K562 (cell line): Measurements from ENCODE around the gene ZBTB39. TPM values are rescaled to one million over a fixed set of nuclear protein-coding genes. Genes with fewer than 3 reads are reported as not detected.

ENCODE experiments used
- ARID1B ChIP-seq: fragments of 450-650 bp; IDR thresholded peaks from 2 replicates; pipeline ENCODE4 v1.6.1; 2016; ENCODE audit warnings: antibody characterized with exemption, mild to moderate bottlenecking, inconsistent platforms
- ATF6 ChIP-seq: sonication (generic); formaldehyde crosslinking; IDR thresholded peaks from 2 replicates; pipeline ENCODE4 v1.4.0; 2020; ENCODE audit warnings: mild to moderate bottlenecking, missing genetic modification reagents
- KLF16 ChIP-seq: IDR thresholded peaks from 2 replicates; pipeline ENCODE4 v1.6.1; 2016; ENCODE audit warnings: antibody characterized with exemption
- MECOM ChIP-seq: fragments of 250-450 bp; sonication (Bioruptor Pico); IDR thresholded peaks from 2 replicates; pipeline ENCODE4 v1.8.0; 2022; ENCODE audit warnings: inconsistent platforms
- NCOA2 ChIP-seq, 2 experiments: fragments of 450-650 bp; IDR thresholded peaks; 2 replicates each; pipeline ENCODE4 v1.6.1; 2018; ENCODE audit warnings: mild to moderate bottlenecking in 2 of 2, moderate library complexity in 1 of 2; ENCODE audit not compliant: partially characterized antibody in 2 of 2
- RFX7 ChIP-seq: fragments of 250-450 bp; sonication (Bioruptor Pico); IDR thresholded peaks from 2 replicates; pipeline ENCODE4 v1.5.1; 2021; ENCODE audit warnings: mild to moderate bottlenecking
- SOX6 ChIP-seq: fragments of 450-650 bp; IDR thresholded peaks from 2 replicates; pipeline ENCODE4 v1.6.1; 2014; ENCODE audit warnings: mild to moderate bottlenecking
- ZFPM2 ChIP-seq: fragments of 250-450 bp; sonication (Bioruptor Pico); IDR thresholded peaks from 2 replicates; pipeline ENCODE4 v1.5.1; 2022; ENCODE audit warnings: mild to moderate bottlenecking
- ZNF121 ChIP-seq: sonication (generic); formaldehyde crosslinking; conservative IDR thresholded peaks from 2 replicates; pipeline ENCODE4 v1.8.0; 2022; ENCODE audit warnings: missing genetic modification reagents
- ZNF3 ChIP-seq: fragments of 250-450 bp; sonication (Bioruptor Pico); IDR thresholded peaks from 2 replicates; pipeline ENCODE4 v1.5.0; 2021; ENCODE audit warnings: mild to moderate bottlenecking, moderate library complexity
- ZNF311 ChIP-seq: fragments of 250-450 bp; sonication (Bioruptor Pico); IDR thresholded peaks from 2 replicates; pipeline ENCODE4 v1.4.0; 2020; ENCODE audit warnings: mild to moderate bottlenecking, moderate library complexity
- ZNF316 ChIP-seq: fragments of 450-650 bp; IDR thresholded peaks from 2 replicates; pipeline ENCODE4 v1.6.1; 2016
- ZNF324 ChIP-seq: fragments of 250-450 bp; sonication (Bioruptor Pico); IDR thresholded peaks from 2 replicates; pipeline ENCODE4 v1.4.0; 2020; ENCODE audit warnings: mild to moderate bottlenecking
- ZNF384 ChIP-seq: IDR thresholded peaks from 2 replicates; pipeline ENCODE4 v1.6.1; 2012; ENCODE audit warnings: low read depth, low read length, improper control_type of control experiment
- ZNF444 ChIP-seq: fragments of 250-450 bp; sonication (Bioruptor Pico); IDR thresholded peaks from 2 replicates; pipeline ENCODE4 v1.4.0; 2020; ENCODE audit warnings: mild to moderate bottlenecking, moderate library complexity
- ZNF507 ChIP-seq: conservative IDR thresholded peaks from 2 replicates; pipeline ENCODE4 v1.6.1; 2017; ENCODE audit warnings: missing genetic modification characterization, missing compliant biosample characterization
- ZNF609 ChIP-seq: sonication (generic); formaldehyde crosslinking; IDR thresholded peaks from 2 replicates; pipeline ENCODE4 v1.8.1; 2023; ENCODE audit warnings: missing genetic modification reagents, mild to moderate bottlenecking, borderline replicate concordance
- polyA plus RNA-seq, 8 experiments: library from polyadenylated mRNA; depleted of rRNA in 4 of 8; stranded (reverse) in 5 of 8; unstranded in 3 of 8; fragments of >200 nt; fragmentation: Nextera tagmentation in 2 of 8; fragmentation: Illumina TruSeq in 1 of 8; extraction: Ambion mirVana in 2 of 8; extraction: Trizol in 1 of 8; gene quantifications; 2 replicates each; pipeline versions ENCODE4 v1.2.1 to v1.2.3, GENCODE V29; 2011 to 2014; ENCODE audit warnings: inconsistent platforms in 1 of 8, missing spikeins in 1 of 8
- total RNA-seq, 7 experiments: library from RNA; depleted of rRNA in 6 of 7; stranded (reverse); fragments of >200 nt in 6 of 7; fragmentation: Illumina TruSeq in 2 of 7; extraction: Trizol in 2 of 7; gene quantifications; 2 replicates each; pipeline versions ENCODE4 v1.2.1 to v1.2.3, GENCODE V29; 2011 to 2021; ENCODE audit warnings: low replicate concordance in 1 of 7
- TF ChIP-seq, protein P1 (sequence below), 2 experiments: IDR thresholded peaks in 1 of 2; conservative IDR thresholded peaks in 1 of 2; 2 replicates each; pipeline ENCODE4 v1.6.1; 2016; ENCODE audit warnings: low read depth in 2 of 2, mild to moderate bottlenecking in 1 of 2, missing compliant biosample characterization in 1 of 2, missing genetic modification characterization in 1 of 2, moderate library complexity in 1 of 2
- TF ChIP-seq, protein P2 (sequence below): sonication (generic); formaldehyde crosslinking; IDR thresholded peaks from 2 replicates; pipeline ENCODE4 v1.8.0; 2022; ENCODE audit warnings: missing genetic modification reagents, mild to moderate bottlenecking, borderline replicate concordance

ZBTB39 gene
- total and polyA plus RNA-seq, 9 of the 15 experiments (the other 6 are each of a cell fraction or from before 2014, with no cell fraction given) = 3.3 to 13.3 (median 8.6) TPM

DNA sequence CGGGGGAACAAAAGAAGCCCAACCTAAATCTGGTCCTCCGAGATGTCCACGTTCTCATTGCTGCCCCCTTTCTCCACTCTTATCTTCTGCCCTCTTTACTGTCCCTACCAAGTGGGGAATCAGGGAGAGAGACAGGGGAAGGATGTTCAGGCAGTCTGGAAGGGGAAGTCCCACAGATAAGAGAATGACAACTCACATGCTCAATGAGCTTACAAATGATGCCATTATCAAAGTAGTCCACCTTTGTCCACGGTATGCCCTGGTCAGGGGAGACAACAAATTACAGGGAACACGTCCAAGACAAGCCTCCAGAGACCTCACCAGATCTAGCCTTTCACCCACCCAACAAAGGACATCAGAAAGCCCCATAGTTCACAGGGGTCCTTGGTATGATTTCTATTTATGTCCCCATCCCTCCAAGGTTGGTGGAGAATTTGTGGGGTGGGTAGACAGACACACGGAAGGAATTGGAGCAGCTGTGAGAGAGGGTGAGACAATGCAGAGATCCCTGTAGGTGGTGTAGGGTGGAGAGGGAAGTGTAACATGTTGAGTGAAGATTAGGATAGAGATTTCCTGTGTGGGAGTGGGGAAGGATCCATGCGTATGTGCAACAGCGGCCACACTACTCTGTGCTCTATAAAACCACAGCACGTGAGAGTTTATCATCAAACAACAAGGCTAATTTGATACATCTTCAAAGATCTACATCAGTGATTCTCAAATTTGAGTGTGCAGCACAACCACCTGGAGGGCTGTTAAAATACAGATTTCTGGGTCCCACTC lies 32.9 kb upstream of the ZBTB39 start (continued):
- no peak for TF ChIP-seq ZNF609
- peak; percentile 47 for TF ChIP-seq SOX6
- TF ChIP-seq ZNF444 (CRISPR knock-in tag) = no peak
- no peak for TF ChIP-seq ATF6 (CRISPR knock-in tag)
- no peak for TF ChIP-seq ZNF311
- TF ChIP-seq, protein P1, sequence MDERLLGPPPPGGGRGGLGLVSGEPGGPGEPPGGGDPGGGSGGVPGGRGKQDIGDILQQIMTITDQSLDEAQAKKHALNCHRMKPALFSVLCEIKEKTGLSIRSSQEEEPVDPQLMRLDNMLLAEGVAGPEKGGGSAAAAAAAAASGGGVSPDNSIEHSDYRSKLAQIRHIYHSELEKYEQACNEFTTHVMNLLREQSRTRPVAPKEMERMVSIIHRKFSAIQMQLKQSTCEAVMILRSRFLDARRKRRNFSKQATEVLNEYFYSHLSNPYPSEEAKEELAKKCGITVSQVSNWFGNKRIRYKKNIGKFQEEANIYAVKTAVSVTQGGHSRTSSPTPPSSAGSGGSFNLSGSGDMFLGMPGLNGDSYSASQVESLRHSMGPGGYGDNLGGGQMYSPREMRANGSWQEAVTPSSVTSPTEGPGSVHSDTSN (CRISPR knock-in tag; IDR thresholded peaks at IDR 0.05; ENCODE audit: low read depth) = no peak
- TF ChIP-seq, protein P1 (tag; conservative IDR thresholded peaks at IDR 0.05; ENCODE audit: low read depth) = peak; percentile 31; the same call in 1 of the 2 replicates
- peak; percentile 79 for TF ChIP-seq KLF16
- TF ChIP-seq ARID1B = peak; percentile 91
- TF ChIP-seq ZFPM2 (CRISPR knock-in tag) = no peak
- TF ChIP-seq ZNF324 (CRISPR knock-in tag) = no peak
- TF ChIP-seq ZNF507 (tag) = no peak
- TF ChIP-seq MECOM (CRISPR knock-in tag) = peak; percentile 84
- TF ChIP-seq ZNF316 = no peak
- TF ChIP-seq, protein P2, sequence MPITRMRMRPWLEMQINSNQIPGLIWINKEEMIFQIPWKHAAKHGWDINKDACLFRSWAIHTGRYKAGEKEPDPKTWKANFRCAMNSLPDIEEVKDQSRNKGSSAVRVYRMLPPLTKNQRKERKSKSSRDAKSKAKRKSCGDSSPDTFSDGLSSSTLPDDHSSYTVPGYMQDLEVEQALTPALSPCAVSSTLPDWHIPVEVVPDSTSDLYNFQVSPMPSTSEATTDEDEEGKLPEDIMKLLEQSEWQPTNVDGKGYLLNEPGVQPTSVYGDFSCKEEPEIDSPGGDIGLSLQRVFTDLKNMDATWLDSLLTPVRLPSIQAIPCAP = no peak
- no peak for TF ChIP-seq ZNF121
- TF ChIP-seq NCOA2 (IDR thresholded peaks at IDR 0.05; ENCODE audit: partially characterized antibody in 2 of 2) = no peak
- TF ChIP-seq ZNF384 = no peak
- TF ChIP-seq ZNF3 (CRISPR knock-in tag) = no peak
- TF ChIP-seq RFX7 = no peak
